ENCODE results near the gene ARHGAP23.

GRCh38 chr17:38453951-38454421 lies 25.7 kb downstream of the ARHGAP23 start:
- TF ChIP-seq CTCF (IDR thresholded peaks at IDR 0.05; ENCODE audit: poor library complexity): no peak
- no peak for TF ChIP-seq EZH2phosphoT487 (IDR thresholded peaks at IDR 0.05; ENCODE audit: low read depth, severe bottlenecking, unreplicated experiment)

All from hepatocyte (in vitro differentiated cells).